H1 (cell line): ENCODE results near the gene TM4SF1. TPM values are rescaled to one million over a fixed set of nuclear protein-coding genes. Genes with fewer than 3 reads are reported as not detected.

Experiments
- CTCF ChIA-PET: fragments of 300-600 bp; sonication (Branson Sonifier 250); formaldehyde crosslinking; loops from one replicate; lab custom pipeline; 2021; ENCODE audit not compliant: partially characterized antibody; lab: Charles Lee
- POLR2A ChIA-PET: fragments of 300-600 bp; sonication (Branson Sonifier 250); formaldehyde crosslinking; loops from one replicate; lab custom pipeline; 2021; ENCODE audit warnings: inconsistent platforms; ENCODE audit not compliant: partially characterized antibody; lab: Charles Lee
- DNase-seq, 2 experiments: peaks; one replicate each; pipeline versions ENCODE4 v3.0.0 to v3.0.0-alpha.2; 2010 to 2022; ENCODE audit warnings: low spot score in 2 of 2, low read depth in 1 of 2, mixed read lengths in 1 of 2
- FAIRE-seq: peaks from 2 replicates; lab custom pipeline; 2011; peaks lifted over from hg19 to GRCh38; lab: Jason Lieb, UNC
- H2AFZ ChIP-seq: 2 replicates; pipeline ENCODE4 v1.8.1; 2012; ENCODE audit warnings: low read length, inconsistent platforms
- H2AK5ac ChIP-seq: 2 replicates; pipeline ENCODE4 v1.6.1; 2013; ENCODE audit warnings: low read depth, low read length
- H2BK120ac ChIP-seq: replicated peaks from 2 replicates; pipeline ENCODE3; 2013; ENCODE audit warnings: low read depth, low read length, inconsistent platforms
- H2BK12ac ChIP-seq: 2 replicates; pipeline ENCODE4 v1.6.1; 2013; ENCODE audit warnings: low read depth, low read length
- H2BK15ac ChIP-seq: 2 replicates; pipeline ENCODE4 v1.6.1; 2013; ENCODE audit warnings: low read length
- H2BK20ac ChIP-seq: 2 replicates; pipeline ENCODE4 v1.6.1; 2013; ENCODE audit warnings: low read length
- H2BK5ac ChIP-seq: 2 replicates; pipeline ENCODE4 v1.6.1; 2013; ENCODE audit warnings: low read depth, low read length
- H3K14ac ChIP-seq: 2 replicates; pipeline ENCODE4 v1.6.1; 2013; ENCODE audit warnings: inconsistent platforms; ENCODE audit not compliant: insufficient read length
- H3K18ac ChIP-seq: 2 replicates; pipeline ENCODE4 v1.6.1; 2013; ENCODE audit warnings: low read length; ENCODE audit errors: extremely low read depth
- H3K23ac ChIP-seq: 2 replicates; pipeline ENCODE4 v1.6.1; 2013; ENCODE audit warnings: inconsistent platforms; ENCODE audit not compliant: insufficient read length
- H3K23me2 ChIP-seq: 2 replicates; pipeline ENCODE4 v1.6.1; 2013; ENCODE audit warnings: low read depth, low read length
- H3K27ac ChIP-seq: 2 replicates; pipeline ENCODE4 v1.6.1; 2011; ENCODE audit warnings: low read depth, low read length, inconsistent platforms
- H3K27me3 ChIP-seq, 4 experiments: replicated peaks in 1 of 4; 1 replicate in 1 of 4; 2 replicates in 3 of 4; pipeline versions ENCODE4 v1.6.1 to v1.8.1; 2011 to 2013; ENCODE audit warnings: low read length in 3 of 4, mild to moderate bottlenecking in 3 of 4, inconsistent platforms in 2 of 4, mixed read lengths in 2 of 4, moderate library complexity in 1 of 4; ENCODE audit not compliant: control insufficient read depth in 3 of 4, insufficient read depth in 3 of 4; ENCODE audit errors: extremely low read depth in 1 of 4
- H3K36me3 ChIP-seq, 4 experiments: 2 replicates each; pipeline versions ENCODE4 v1.6.1 to v1.8.1; 2011 to 2013; ENCODE audit warnings: mild to moderate bottlenecking in 4 of 4, low read length in 3 of 4, moderate library complexity in 2 of 4, control low read depth in 1 of 4, inconsistent platforms in 1 of 4; ENCODE audit not compliant: insufficient read depth in 4 of 4, control insufficient read depth in 2 of 4
- H3K4ac ChIP-seq: replicated peaks from 2 replicates; pipeline ENCODE3; 2013; ENCODE audit warnings: low read length, low read depth, mixed read lengths, inconsistent platforms; ENCODE audit not compliant: insufficient read length
- H3K4me1 ChIP-seq, 4 experiments: replicated peaks in 1 of 4; 1 replicate in 1 of 4; 2 replicates in 3 of 4; pipeline versions ENCODE4 v1.6.1 to v1.8.1; 2011 to 2013; ENCODE audit warnings: low read length in 3 of 4, inconsistent platforms in 2 of 4, mixed read lengths in 1 of 4; ENCODE audit not compliant: insufficient read depth in 4 of 4, control insufficient read depth in 3 of 4
- H3K4me2 ChIP-seq, 2 experiments: 2 replicates each; pipeline versions ENCODE4 v1.6.1 to v1.8.1; 2011 to 2013; ENCODE audit warnings: low read depth in 2 of 2, low read length in 2 of 2, control low read depth in 1 of 2, inconsistent platforms in 1 of 2, mild to moderate bottlenecking in 1 of 2; ENCODE audit not compliant: insufficient read depth in 1 of 2
- H3K4me3 ChIP-seq, 4 experiments: fragments of 200-600, 300-600 bp in 1 of 4; sonication (generic), shearing (Covaris generic), sonication (Bioruptor Twin) in 1 of 4; 2 replicates each; pipeline versions ENCODE4 v1.5.1 to v1.8.1; 2011 to 2016; ENCODE audit warnings: low read length in 4 of 4, low read depth in 3 of 4, control low read depth in 2 of 4, inconsistent platforms in 2 of 4, mild to moderate bottlenecking in 2 of 4, mixed read lengths in 1 of 4, moderate library complexity in 1 of 4; ENCODE audit not compliant: insufficient read depth in 2 of 4; ENCODE audit errors: extremely low read depth in 1 of 4
- H3K56ac ChIP-seq: replicated peaks from 2 replicates; pipeline ENCODE3; 2013; ENCODE audit warnings: low read depth, mild to moderate bottlenecking, mixed read lengths, low read length, inconsistent platforms; ENCODE audit not compliant: insufficient read length
- H3K79me1 ChIP-seq: 2 replicates; pipeline ENCODE4 v1.6.1; 2013; ENCODE audit warnings: low read depth, low read length, control low read depth
- H3K79me2 ChIP-seq, 2 experiments: 2 replicates each; pipeline versions ENCODE4 v1.6.1 to v1.8.1; 2012 to 2013; ENCODE audit warnings: low read length in 2 of 2, mild to moderate bottlenecking in 2 of 2, inconsistent platforms in 1 of 2; ENCODE audit not compliant: insufficient read depth in 2 of 2, control insufficient read depth in 1 of 2
- H3K9ac ChIP-seq, 4 experiments: replicated peaks in 1 of 4; 1 replicate in 1 of 4; 2 replicates in 3 of 4; pipeline versions ENCODE4 v1.6.1 to v1.8.1; 2011 to 2013; ENCODE audit warnings: low read depth in 3 of 4, low read length in 3 of 4, control low read depth in 2 of 4, mild to moderate bottlenecking in 2 of 4, moderate library complexity in 2 of 4, inconsistent platforms in 1 of 4; ENCODE audit errors: extremely low read depth in 1 of 4
- H3K9me3 ChIP-seq, 2 experiments: 2 replicates each; pipeline versions ENCODE4 v1.6.1 to v1.8.1; 2012 to 2013; ENCODE audit warnings: mild to moderate bottlenecking in 2 of 2, moderate library complexity in 2 of 2, control low read depth in 1 of 2, inconsistent platforms in 1 of 2, low read depth in 1 of 2, low read length in 1 of 2, mixed read lengths in 1 of 2; ENCODE audit not compliant: insufficient read depth in 2 of 2
- H4K20me1 ChIP-seq, 2 experiments: replicated peaks in 1 of 2; 2 replicates each; pipeline versions ENCODE3 to v1.8.1; 2011 to 2013; ENCODE audit warnings: inconsistent platforms in 2 of 2, low read length in 2 of 2, mild to moderate bottlenecking in 1 of 2; ENCODE audit not compliant: insufficient read depth in 2 of 2, control insufficient read depth in 1 of 2
- H4K5ac ChIP-seq: 2 replicates; pipeline ENCODE4 v1.6.1; 2013; ENCODE audit warnings: low read length, low read depth, mixed read lengths, inconsistent platforms; ENCODE audit not compliant: insufficient read length
- H4K8ac ChIP-seq: 2 replicates; pipeline ENCODE4 v1.8.0; 2013; ENCODE audit warnings: mild to moderate bottlenecking, moderate library complexity, low read length, inconsistent platforms; ENCODE audit not compliant: insufficient read depth; ENCODE audit errors: extremely low read depth
- H4K91ac ChIP-seq: replicated peaks from 2 replicates; pipeline ENCODE3; 2013; ENCODE audit warnings: low read length, mixed read lengths, inconsistent platforms; ENCODE audit not compliant: insufficient read length
- BACH1 ChIP-seq: IDR thresholded peaks from 2 replicates; pipeline ENCODE4 v1.6.1; 2012; ENCODE audit warnings: low read length, improper control_type of control experiment
- CHD1 ChIP-seq: IDR thresholded peaks from 2 replicates; pipeline ENCODE4 v1.6.1; 2012; ENCODE audit warnings: low read depth, low read length, improper control_type of control experiment
- CHD2 ChIP-seq: IDR thresholded peaks from 2 replicates; pipeline ENCODE4 v1.6.1; 2012; ENCODE audit warnings: low read length, improper control_type of control experiment
- FOSL1 ChIP-seq: IDR thresholded peaks from 2 replicates; pipeline ENCODE4 v1.6.1; 2011; ENCODE audit warnings: mild to moderate bottlenecking, low read depth, low read length, moderate library complexity; ENCODE audit not compliant: insufficient read depth
- GTF2F1 ChIP-seq: IDR thresholded peaks from 2 replicates; pipeline ENCODE4 v1.6.1; 2012; ENCODE audit warnings: low read depth, low read length, improper control_type of control experiment, borderline replicate concordance
- NANOG ChIP-seq: IDR thresholded peaks from 2 replicates; pipeline ENCODE4 v1.6.1; 2011; ENCODE audit warnings: low read length, low read depth, mild to moderate bottlenecking, inconsistent platforms; ENCODE audit not compliant: insufficient read depth, poor library complexity, severe bottlenecking
- POLR2A ChIP-seq, 2 experiments: IDR thresholded peaks; 1 replicate in 1 of 2; 2 replicates in 1 of 2; pipeline ENCODE4 v1.6.1; 2011; ENCODE audit warnings: low read depth in 2 of 2, low read length in 2 of 2, mild to moderate bottlenecking in 2 of 2; ENCODE audit errors: control extremely low read depth in 1 of 2
- SIN3A ChIP-seq, 2 experiments: IDR thresholded peaks in 1 of 2; conservative IDR thresholded peaks in 1 of 2; 2 replicates each; pipeline ENCODE4 v1.6.1; 2011 to 2012; ENCODE audit warnings: low read length in 2 of 2, improper control_type of control experiment in 1 of 2, low read depth in 1 of 2, mild to moderate bottlenecking in 1 of 2
- TAF7 ChIP-seq: optimal IDR thresholded peaks from 2 replicates; pipeline ENCODE3; 2011; ENCODE audit warnings: low read depth, mild to moderate bottlenecking, inconsistent platforms, low read length, moderate library complexity, borderline replicate concordance
- WGBS, 2 experiments: shearing (Covaris generic) in 1 of 2; methylation state at CpG; one replicate each; pipeline versions ENCODE4 v1.1.6 to v1.1.7; 2013 to 2015; ENCODE audit warnings: low lambda C conversion rate in 2 of 2, mixed read lengths in 2 of 2, inconsistent platforms in 1 of 2, low coverage in 1 of 2, missing lambda C conversion rate in 1 of 2; ENCODE audit not compliant: insufficient replicate concordance in 2 of 2, insufficient coverage in 1 of 2, insufficient read length in 1 of 2; ENCODE audit errors: extremely low coverage in 1 of 2, missing lambda C conversion rate in 1 of 2; 5-methylcytosine and 5-hydroxymethylcytosine counted together
- polyA plus RNA-seq, 7 experiments: library from polyadenylated mRNA; depleted of rRNA in 3 of 7; stranded (reverse) in 5 of 7; unstranded in 2 of 7; fragments of >200 nt in 5 of 7; fragments of 200-250 nt in 2 of 7; gene quantifications; 1 replicate in 5 of 7; 2 replicates in 1 of 7; 4 replicates in 1 of 7; pipeline versions ENCODE4 v1.2.1 to v1.2.3, GENCODE V29; 2011 to 2013; ENCODE audit warnings: missing spikeins in 2 of 7, mixed read lengths in 2 of 7
- total RNA-seq: library from RNA; stranded (reverse); fragmentation: NEBNext Ultra II Directional; extraction: Animal tissue kit (Norgen Biotek cat#: 25700); gene quantifications from 2 replicates; pipeline ENCODE4 v1.2.1, GENCODE V29; 2021
- TF ChIP-seq, protein P1 (sequence below): IDR thresholded peaks from 2 replicates; pipeline ENCODE4 v1.6.1; 2012; ENCODE audit warnings: inconsistent platforms
- TF ChIP-seq, protein P2 (sequence below): IDR thresholded peaks from 2 replicates; pipeline ENCODE4 v1.6.1; 2011; ENCODE audit warnings: low read depth, mild to moderate bottlenecking, low read length; ENCODE audit not compliant: insufficient read depth

TM4SF1 gene
- total and polyA plus RNA-seq, 2 of the 8 experiments (the other 6 are each of a cell fraction or from before 2014, with no cell fraction given) = 0.26 to 1.3 TPM

DNA sequence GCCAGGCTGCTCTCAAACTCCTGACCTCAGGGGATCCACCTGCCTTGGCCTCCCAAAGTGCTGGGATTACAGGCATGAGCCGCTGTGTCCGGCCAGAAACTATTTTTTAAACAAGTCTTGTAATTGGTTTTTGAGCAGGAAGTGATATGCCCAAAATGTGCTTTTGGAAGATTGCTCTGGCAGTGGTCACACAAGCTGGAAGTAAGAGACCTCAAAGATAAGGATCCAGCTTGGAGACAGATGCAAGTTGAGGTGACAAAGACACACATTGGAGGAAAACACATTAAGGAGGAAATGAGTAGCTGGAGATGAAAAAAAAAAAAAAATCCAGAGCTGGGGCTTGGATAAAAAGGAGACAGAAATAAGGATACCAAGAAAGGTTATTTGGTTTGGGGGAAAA lies 50.3 kb downstream of the TM4SF1 start:
- POLR2A ChIA-PET = interaction anchor here (0.6 kb wide), 1 partner anchor 32 kb away, joined by 3 read pairs; no protein-coding TSS in a partner anchor

More for the DNA sequence above, 50.3 kb downstream of the TM4SF1 start:
- no peak overlapping the region for H3K14ac ChIP-seq
- no peak overlapping the region for H3K23ac ChIP-seq
- H3K4me1 ChIP-seq = no peaks in the 10 kb centered on the region
- no peaks in the 10 kb centered on the region for H3K23me2 ChIP-seq
- no peak overlapping the region for H3K27ac ChIP-seq
- no peak overlapping the region for H3K56ac ChIP-seq
- no peak for DNase-seq
- H2BK12ac ChIP-seq = no peak overlapping the region
- no peak overlapping the region for H2BK5ac ChIP-seq
- no peak overlapping the region for H4K8ac ChIP-seq
- H2BK20ac ChIP-seq = no peak overlapping the region
- H2BK15ac ChIP-seq = no peak overlapping the region
- H4K91ac ChIP-seq = no peak overlapping the region
- no peak for TF ChIP-seq SIN3A (conservative IDR thresholded peaks at IDR 0.05 in 1 of 2, IDR thresholded peaks at IDR 0.05 in 1 of 2; ENCODE audit: low read depth in 1 of 2, low read length in 2 of 2)
- TF ChIP-seq FOSL1 = no peak
- TF ChIP-seq, protein P1, sequence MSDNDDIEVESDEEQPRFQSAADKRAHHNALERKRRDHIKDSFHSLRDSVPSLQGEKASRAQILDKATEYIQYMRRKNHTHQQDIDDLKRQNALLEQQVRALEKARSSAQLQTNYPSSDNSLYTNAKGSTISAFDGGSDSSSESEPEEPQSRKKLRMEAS = no peak
- no peak for TF ChIP-seq TAF7
- TF ChIP-seq POLR2A (IDR thresholded peaks at IDR 0.05; ENCODE audit: control extremely low read depth in 1 of 2, low read depth in 2 of 2, low read length in 2 of 2) = no peak
- TF ChIP-seq, protein P2, sequence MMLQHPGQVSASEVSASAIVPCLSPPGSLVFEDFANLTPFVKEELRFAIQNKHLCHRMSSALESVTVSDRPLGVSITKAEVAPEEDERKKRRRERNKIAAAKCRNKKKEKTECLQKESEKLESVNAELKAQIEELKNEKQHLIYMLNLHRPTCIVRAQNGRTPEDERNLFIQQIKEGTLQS = no peak
- TF ChIP-seq CHD1 = no peak
- TF ChIP-seq GTF2F1 = no peak
- no peak for TF ChIP-seq CHD2
- TF ChIP-seq BACH1 = no peak
- TF ChIP-seq NANOG = no peak
- H3K79me1 ChIP-seq = no peaks in the 10 kb centered on the region
- no peak overlapping the region for H3K4ac ChIP-seq
- H3K18ac ChIP-seq = no peak overlapping the region
- no peaks in the 10 kb centered on the region for H4K20me1 ChIP-seq
- 94% methylated on average over 2 of the region's 2 CpGs; no CpG with 5 or more reads in 1 of the 2 experiments for WGBS, 2 experiments
- H3K27me3 ChIP-seq = no peaks in the 10 kb centered on the region
- no peak overlapping the region for H3K4me2 ChIP-seq
- FAIRE-seq = no peak
- H3K9me3 ChIP-seq = no peaks in the 10 kb centered on the region
- no peak overlapping the region for H2AK5ac ChIP-seq
- H3K79me2 ChIP-seq = no peaks in the 10 kb centered on the region
- H2BK120ac ChIP-seq = no peak overlapping the region
- no peak overlapping the region for H3K9ac ChIP-seq
- H3K36me3 ChIP-seq = no peaks in the 10 kb centered on the region; a peak in 1 of 8 replicates
- no peak overlapping the region for H4K5ac ChIP-seq
- H3K4me3 ChIP-seq = no peak overlapping the region
- H2AFZ ChIP-seq = no peak overlapping the region
- CTCF ChIA-PET = interaction anchor here (0.7 to 1.5 kb wide), 8 partner anchors 19 to 370 kb away, joined by 3 to 4 read pairs (median 3); no protein-coding TSS in a partner anchor
